SK-N-SH (cell line): ENCODE results near the gene ARHGEF7.

Experiments
- CTCF ChIP-seq: fragments of 200-600 bp; sonication (generic); IDR thresholded peaks from 2 replicates; pipeline ENCODE4 v1.6.1; 2017; ENCODE audit warnings: antibody characterized with exemption, mild to moderate bottlenecking, moderate library complexity
- GABPA ChIP-seq: IDR thresholded peaks from 2 replicates; pipeline ENCODE4 v1.4.0; 2012; ENCODE audit warnings: low read depth, mild to moderate bottlenecking
- NRF1 ChIP-seq: IDR thresholded peaks from 2 replicates; pipeline ENCODE4 v1.6.1; 2012; ENCODE audit warnings: low read depth, mild to moderate bottlenecking, low read length
- POLR2AphosphoS5 ChIP-seq: IDR thresholded peaks from 2 replicates; pipeline ENCODE4 v1.6.1; 2012; ENCODE audit warnings: low read depth, low read length
- RFX5 ChIP-seq: IDR thresholded peaks from 2 replicates; pipeline ENCODE4 v1.6.1; 2012; ENCODE audit warnings: mild to moderate bottlenecking, improper control_type of control experiment, low read length

- TF ChIP-seq NRF1 = no peak
- TF ChIP-seq CTCF = no peak
- no peak for TF ChIP-seq RFX5
- TF ChIP-seq GABPA = no peak
- TF ChIP-seq POLR2AphosphoS5 = no peak
Measured at GRCh38 chr13:111139452-111139851, 24.3 kb downstream of the ARHGEF7 start.
